DMS53 treated with DMSO at 0.1 percent for 48 hours (cell line): ENCODE data around the gene TMEM140.
A peak's percentile ranks its signal among the peaks of the same experiment; 100 is the strongest.
"Not testable (repeated sequence)": the region's sequence is repeated elsewhere in the genome, so short reads cannot be mapped to it uniquely, and the experiment has no call there.

Source experiments
- DNase-seq: peaks from one replicate; lab custom pipeline; 2025; ENCODE audit not compliant: unreplicated experiment; lab: John Stamatoyannopoulos, UW

The TMEM140 gene

GRCh38 chr7:135158141-135158655 is 10.3 kb downstream of the TMEM140 start:
- no peak for DNase-seq

GRCh38 chr7:135158874-135159273 is 11.0 kb downstream of the TMEM140 start:
- DNase-seq, result no peak

GRCh38 chr7:135159359-135160085 is 11.7 kb downstream of the TMEM140 start:
- DNase-seq, result no peak

- DNase-seq, result peak; percentile 37
These were observed 12.4 kb downstream of the TMEM140 start for GRCh38 chr7:135160098-135160857.

GRCh38 chr7:135160858-135161653 is 13.2 kb downstream of the TMEM140 start:
- DNase-seq, result no peak

- no peak for DNase-seq
These were observed 13.8 kb downstream of the TMEM140 start for GRCh38 chr7:135161669-135162068.

- DNase-seq, result no peak
These were observed 14.6 kb downstream of the TMEM140 start for GRCh38 chr7:135162382-135163001.

GRCh38 chr7:135164357-135165061 is 16.6 kb downstream of the TMEM140 start:
- DNase-seq, result no peak

- DNase-seq, result no peak
These were observed 18.0 kb downstream of the TMEM140 start for GRCh38 chr7:135165862-135166261.

GRCh38 chr7:135166338-135166990 is 18.6 kb downstream of the TMEM140 start:
- no peak for DNase-seq

GRCh38 chr7:135167365-135167917 is 19.6 kb downstream of the TMEM140 start:
- DNase-seq, result no peak

GRCh38 chr7:135168001-135168400 is 20.1 kb downstream of the TMEM140 start:
- DNase-seq, result no peak

GRCh38 chr7:135168489-135169140 is 20.7 kb downstream of the TMEM140 start:
- DNase-seq, result no peak

- DNase-seq, result peak; percentile 9
These were observed 21.5 kb downstream of the TMEM140 start for GRCh38 chr7:135169141-135169963.

GRCh38 chr7:135169964-135170273 is 22.0 kb downstream of the TMEM140 start:
- no peak for DNase-seq

- peak; percentile 96 for DNase-seq
These were observed 22.6 kb downstream of the TMEM140 start, which contains the start of gene CYREN for GRCh38 chr7:135170274-135170997. Gene CYREN, minus strand, starts transcription at chr7:135170707. Its CDS starts 1,785 bp downstream, at chr7:135168922.

GRCh38 chr7:135170998-135171481 is 23.2 kb downstream of the TMEM140 start:
- not testable (repeated sequence) for DNase-seq
